ENCODE results near the gene ADAM22.
"Not testable (repeated sequence)": the region's sequence is repeated elsewhere in the genome, so short reads cannot be mapped to it uniquely, and the experiment has no call there.

The ADAM22 gene

GRCh38 chr7:88147949-88148348 lies 213.9 kb downstream of the ADAM22 start:
- H3K4me3 ChIP-seq (ENCODE audit: low read length) = no peak overlapping the region
- no peaks in the 10 kb centered on the region for H3K27me3 ChIP-seq (ENCODE audit: control insufficient read depth, insufficient read depth, low read length)
- H3K27ac ChIP-seq (ENCODE audit: low read length) = no peak overlapping the region
- no peaks in the 10 kb centered on the region for H3K9me3 ChIP-seq (ENCODE audit: control insufficient read depth, low read depth, low read length)
- H3K4me1 ChIP-seq (ENCODE audit: control insufficient read depth, low read depth, low read length) = peaks cover under 1% of the 10 kb centered on the region
- peaks cover 4% of the 10 kb centered on the region for H3K36me3 ChIP-seq (ENCODE audit: control insufficient read depth, low read depth, low read length)
- no peak overlapping the region for H3K9ac ChIP-seq (ENCODE audit: low read length)

DNA sequence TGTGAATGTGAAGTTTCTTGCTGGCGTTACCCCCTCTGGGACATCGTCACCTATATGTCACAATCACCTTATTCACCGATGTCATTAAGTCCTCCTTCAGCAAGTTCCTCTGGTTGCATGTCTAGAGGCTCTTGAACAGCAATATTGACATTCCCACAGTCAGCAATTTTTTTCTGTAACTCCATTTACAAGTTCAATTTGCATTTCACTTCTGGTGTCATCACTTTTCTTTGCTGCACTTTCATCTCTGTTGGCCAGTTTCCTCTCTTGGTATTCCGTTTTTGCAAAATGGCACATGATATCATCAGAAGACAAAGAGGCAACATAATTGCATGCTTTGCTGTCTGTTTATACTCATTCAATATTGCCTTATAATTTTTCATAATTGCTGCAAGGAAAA lies 216.0 kb downstream of the ADAM22 start:
- Histone ChIP-seq H3K9ac (ENCODE audit: low read length) (no peak overlapping the region), H3K4me3 (ENCODE audit: low read length) (no peak overlapping the region), H3K27me3 (ENCODE audit: control insufficient read depth, insufficient read depth, low read length) (no peaks in the 10 kb centered on the region), H3K36me3 (ENCODE audit: control insufficient read depth, low read depth, low read length) (peaks cover 4% of the 10 kb centered on the region), H3K27ac (ENCODE audit: low read length) (no peak overlapping the region), H3K9me3 (ENCODE audit: control insufficient read depth, low read depth, low read length) (no peaks in the 10 kb centered on the region), H3K4me1 (ENCODE audit: control insufficient read depth, low read depth, low read length) (peaks cover 9% of the 10 kb centered on the region)

- H3K27ac ChIP-seq (ENCODE audit: low read length) = no peak overlapping the region
- peaks cover 4% of the 10 kb centered on the region for H3K36me3 ChIP-seq (ENCODE audit: control insufficient read depth, low read depth, low read length)
- H3K4me3 ChIP-seq (ENCODE audit: low read length) = no peak overlapping the region
- H3K4me1 ChIP-seq (ENCODE audit: control insufficient read depth, low read depth, low read length) = peaks cover 9% of the 10 kb centered on the region
- no peak overlapping the region for H3K9ac ChIP-seq (ENCODE audit: low read length)
- H3K9me3 ChIP-seq (ENCODE audit: control insufficient read depth, low read depth, low read length) = no peaks in the 10 kb centered on the region
- H3K27me3 ChIP-seq (ENCODE audit: control insufficient read depth, insufficient read depth, low read length) = no peaks in the 10 kb centered on the region
Measured at GRCh38 chr7:88151119-88151790, 217.2 kb downstream of the ADAM22 start.

DNA sequence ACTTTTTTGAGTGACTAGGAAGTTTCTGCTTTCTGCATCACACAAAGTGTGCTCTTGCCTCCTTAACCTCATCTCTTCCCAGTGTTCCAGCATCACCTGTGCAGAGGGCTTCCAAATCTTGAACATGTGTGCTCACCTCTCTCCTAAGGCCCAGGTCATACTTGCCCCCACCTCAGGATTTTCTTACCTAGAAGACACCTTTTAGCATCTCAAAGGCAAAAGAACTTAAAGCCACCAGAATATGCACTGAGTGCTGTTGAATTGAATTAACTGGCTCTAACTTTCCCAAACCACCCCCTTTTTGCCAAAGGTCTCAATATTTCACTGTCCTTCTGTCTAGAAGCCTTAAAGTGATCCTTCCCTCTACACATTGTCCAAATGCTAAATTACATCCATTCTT lies 219.3 kb downstream of the ADAM22 start:
- no peak overlapping the region for H3K9ac ChIP-seq (ENCODE audit: low read length)

DNA sequence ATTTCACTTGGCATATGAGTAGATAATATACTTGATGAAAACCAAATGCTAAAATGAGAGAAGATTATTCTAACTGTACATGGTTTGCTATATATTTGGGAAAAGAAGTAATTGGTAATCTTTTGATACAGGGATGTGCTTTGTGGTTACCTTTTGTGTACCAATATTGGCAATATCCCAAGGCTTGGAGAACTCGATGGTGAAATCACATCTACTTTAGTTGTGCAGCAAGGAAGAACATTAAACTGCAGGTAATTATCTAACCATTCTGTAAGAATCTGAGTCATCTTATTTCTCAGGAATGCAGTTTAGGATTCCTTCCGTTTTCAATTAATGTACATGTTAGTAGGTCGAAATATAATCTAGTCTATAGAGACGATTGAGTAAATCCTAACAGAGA lies 221.7 kb downstream of the ADAM22 start:
- peaks cover 9% of the 10 kb centered on the region for H3K4me1 ChIP-seq (ENCODE audit: control insufficient read depth, low read depth, low read length)
- H3K36me3 ChIP-seq (ENCODE audit: control insufficient read depth, low read depth, low read length) = peaks cover 4% of the 10 kb centered on the region
- no peaks in the 10 kb centered on the region for H3K9me3 ChIP-seq (ENCODE audit: control insufficient read depth, low read depth, low read length)

More for the DNA sequence above, 219.3 kb downstream of the ADAM22 start:
- Histone ChIP-seq H3K36me3 (ENCODE audit: control insufficient read depth, low read depth, low read length) (peaks cover 4% of the 10 kb centered on the region), H3K27me3 (ENCODE audit: control insufficient read depth, insufficient read depth, low read length) (no peaks in the 10 kb centered on the region), H3K4me3 (ENCODE audit: low read length) (no peak overlapping the region), H3K4me1 (ENCODE audit: control insufficient read depth, low read depth, low read length) (peaks cover 9% of the 10 kb centered on the region), H3K27ac (ENCODE audit: low read length) (no peak overlapping the region), H3K9me3 (ENCODE audit: control insufficient read depth, low read depth, low read length) (no peaks in the 10 kb centered on the region)

GRCh38 chr7:88156356-88156755 lies 222.3 kb downstream of the ADAM22 start:
- H3K27ac ChIP-seq (ENCODE audit: low read length) = no peak overlapping the region
- peaks cover 9% of the 10 kb centered on the region for H3K4me1 ChIP-seq (ENCODE audit: control insufficient read depth, low read depth, low read length)
- no peaks in the 10 kb centered on the region for H3K9me3 ChIP-seq (ENCODE audit: control insufficient read depth, low read depth, low read length)
- no peak overlapping the region for H3K9ac ChIP-seq (ENCODE audit: low read length)
- H3K36me3 ChIP-seq (ENCODE audit: control insufficient read depth, low read depth, low read length) = peaks cover under 1% of the 10 kb centered on the region
- no peaks in the 10 kb centered on the region for H3K27me3 ChIP-seq (ENCODE audit: control insufficient read depth, insufficient read depth, low read length)
- no peak overlapping the region for H3K4me3 ChIP-seq (ENCODE audit: low read length)

More for the DNA sequence above, 221.7 kb downstream of the ADAM22 start:
- no peak overlapping the region for H3K27ac ChIP-seq (ENCODE audit: low read length)
- no peak overlapping the region for H3K9ac ChIP-seq (ENCODE audit: low read length)
- no peak overlapping the region for H3K4me3 ChIP-seq (ENCODE audit: low read length)
- no peaks in the 10 kb centered on the region for H3K27me3 ChIP-seq (ENCODE audit: control insufficient read depth, insufficient read depth, low read length)

DNA sequence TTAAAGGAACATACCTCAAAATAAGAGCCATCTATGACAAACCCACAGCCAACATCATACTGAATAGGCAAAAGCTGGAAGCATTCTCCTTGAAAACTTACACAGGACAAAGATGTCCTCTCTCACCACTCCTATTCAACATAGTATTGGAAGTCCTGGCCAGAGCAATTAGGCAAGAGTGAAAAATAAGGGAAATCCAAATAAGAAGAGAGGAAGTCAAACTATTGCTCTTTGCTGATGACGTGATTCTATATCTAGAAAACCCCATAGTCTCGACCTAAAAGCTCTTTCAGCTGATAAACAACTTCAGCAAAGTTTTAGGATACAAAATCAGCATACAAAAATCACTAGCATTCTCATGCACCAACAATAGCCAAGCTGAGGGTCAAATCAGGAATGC lies 225.7 kb downstream of the ADAM22 start:
- not testable (repeated sequence) for H3K9me3 ChIP-seq (ENCODE audit: control insufficient read depth, low read depth, low read length); H3K36me3 ChIP-seq (ENCODE audit: control insufficient read depth, low read depth, low read length); H3K27me3 ChIP-seq (ENCODE audit: control insufficient read depth, insufficient read depth, low read length); H3K4me3 ChIP-seq (ENCODE audit: low read length); H3K4me1 ChIP-seq (ENCODE audit: control insufficient read depth, low read depth, low read length); H3K27ac ChIP-seq (ENCODE audit: low read length); H3K9ac ChIP-seq (ENCODE audit: low read length)

DNA sequence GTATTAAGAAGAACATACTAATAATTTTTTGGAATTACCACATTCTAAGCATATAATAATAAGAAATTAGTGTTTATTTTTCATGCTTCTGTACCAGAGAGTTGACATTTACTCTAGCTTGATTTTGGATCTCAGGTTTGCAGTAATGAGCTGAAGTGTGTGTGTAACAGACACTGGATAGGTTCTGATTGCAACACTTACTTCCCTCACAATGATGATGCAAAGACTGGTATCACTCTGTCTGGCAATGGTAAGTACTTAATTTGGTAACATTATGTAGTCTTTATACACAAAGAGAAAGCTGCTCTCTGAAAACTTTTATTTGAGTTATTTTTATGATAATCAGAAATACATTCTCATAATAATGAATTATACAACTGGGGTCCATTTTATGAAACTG lies 231.6 kb downstream of the ADAM22 start:
- H3K4me3 ChIP-seq (ENCODE audit: low read length) = no peak overlapping the region
- H3K27me3 ChIP-seq (ENCODE audit: control insufficient read depth, insufficient read depth, low read length) = no peaks in the 10 kb centered on the region
- no peak overlapping the region for H3K27ac ChIP-seq (ENCODE audit: low read length)
- no peaks in the 10 kb centered on the region for H3K4me1 ChIP-seq (ENCODE audit: control insufficient read depth, low read depth, low read length)
- H3K9ac ChIP-seq (ENCODE audit: low read length) = no peak overlapping the region
- H3K9me3 ChIP-seq (ENCODE audit: control insufficient read depth, low read depth, low read length) = no peaks in the 10 kb centered on the region
- no peaks in the 10 kb centered on the region for H3K36me3 ChIP-seq (ENCODE audit: control insufficient read depth, low read depth, low read length)

GRCh38 chr7:88167223-88167622 lies 233.2 kb downstream of the ADAM22 start:
- Histone ChIP-seq H3K4me1 (ENCODE audit: control insufficient read depth, low read depth, low read length) (no peaks in the 10 kb centered on the region), H3K9me3 (ENCODE audit: control insufficient read depth, low read depth, low read length) (no peaks in the 10 kb centered on the region), H3K27ac (ENCODE audit: low read length) (no peak overlapping the region), H3K36me3 (ENCODE audit: control insufficient read depth, low read depth, low read length) (no peaks in the 10 kb centered on the region), H3K4me3 (ENCODE audit: low read length) (no peak overlapping the region), H3K27me3 (ENCODE audit: control insufficient read depth, insufficient read depth, low read length) (no peaks in the 10 kb centered on the region), H3K9ac (ENCODE audit: low read length) (no peak overlapping the region)

DNA sequence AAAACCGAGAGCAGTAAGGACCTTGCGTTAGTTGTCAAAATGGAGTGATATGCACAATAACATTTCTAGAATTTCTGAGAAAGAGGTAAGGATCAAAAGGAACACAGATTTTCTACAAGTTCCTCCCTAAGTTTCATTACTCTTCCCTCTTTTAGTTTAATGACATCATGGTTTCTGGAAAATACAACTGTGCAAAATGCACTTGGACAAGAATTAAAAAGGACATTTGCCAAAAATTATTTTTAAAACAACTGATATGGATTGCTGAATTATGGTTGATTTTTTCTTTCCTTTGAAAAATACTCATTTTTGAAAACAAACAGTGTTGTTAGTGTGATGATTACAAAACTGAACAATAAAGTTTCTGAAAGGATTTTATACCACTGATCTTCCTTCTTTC lies 233.7 kb downstream of the ADAM22 start:
- Histone ChIP-seq H3K9ac (ENCODE audit: low read length) (no peak overlapping the region), H3K4me1 (ENCODE audit: control insufficient read depth, low read depth, low read length) (no peaks in the 10 kb centered on the region), H3K4me3 (ENCODE audit: low read length) (no peak overlapping the region), H3K27ac (ENCODE audit: low read length) (no peak overlapping the region), H3K9me3 (ENCODE audit: control insufficient read depth, low read depth, low read length) (no peaks in the 10 kb centered on the region), H3K27me3 (ENCODE audit: control insufficient read depth, insufficient read depth, low read length) (no peaks in the 10 kb centered on the region), H3K36me3 (ENCODE audit: control insufficient read depth, low read depth, low read length) (no peaks in the 10 kb centered on the region)

GRCh38 chr7:88169717-88170320 lies 235.8 kb downstream of the ADAM22 start:
- Histone ChIP-seq H3K27me3 (ENCODE audit: control insufficient read depth, insufficient read depth, low read length) (no peaks in the 10 kb centered on the region), H3K9me3 (ENCODE audit: control insufficient read depth, low read depth, low read length) (no peaks in the 10 kb centered on the region), H3K4me3 (ENCODE audit: low read length) (no peak overlapping the region), H3K36me3 (ENCODE audit: control insufficient read depth, low read depth, low read length) (no peaks in the 10 kb centered on the region), H3K27ac (ENCODE audit: low read length) (no peak overlapping the region), H3K4me1 (ENCODE audit: control insufficient read depth, low read depth, low read length) (no peaks in the 10 kb centered on the region), H3K9ac (ENCODE audit: low read length) (no peak overlapping the region)

- H3K4me3 ChIP-seq (ENCODE audit: low read length) = no peak overlapping the region
- no peaks in the 10 kb centered on the region for H3K4me1 ChIP-seq (ENCODE audit: control insufficient read depth, low read depth, low read length)
- no peaks in the 10 kb centered on the region for H3K9me3 ChIP-seq (ENCODE audit: control insufficient read depth, low read depth, low read length)
- H3K9ac ChIP-seq (ENCODE audit: low read length) = no peak overlapping the region
- H3K36me3 ChIP-seq (ENCODE audit: control insufficient read depth, low read depth, low read length) = no peaks in the 10 kb centered on the region
- no peak overlapping the region for H3K27ac ChIP-seq (ENCODE audit: low read length)
- H3K27me3 ChIP-seq (ENCODE audit: control insufficient read depth, insufficient read depth, low read length) = no peaks in the 10 kb centered on the region
Measured at GRCh38 chr7:88172842-88173241, 238.8 kb downstream of the ADAM22 start.

Measured in iPS-18a (cell line).